ENCODE results near the gene CAPN5. TPM values are rescaled to one million over a fixed set of nuclear protein-coding genes. Genes with fewer than 3 reads are reported as not detected.

The CAPN5 gene
- total and polyA plus RNA-seq, 2 of the 13 experiments (the other 11 are each of a cell fraction or from before 2014, with no cell fraction given), result 0.27 to 1.2 TPM

DNA sequence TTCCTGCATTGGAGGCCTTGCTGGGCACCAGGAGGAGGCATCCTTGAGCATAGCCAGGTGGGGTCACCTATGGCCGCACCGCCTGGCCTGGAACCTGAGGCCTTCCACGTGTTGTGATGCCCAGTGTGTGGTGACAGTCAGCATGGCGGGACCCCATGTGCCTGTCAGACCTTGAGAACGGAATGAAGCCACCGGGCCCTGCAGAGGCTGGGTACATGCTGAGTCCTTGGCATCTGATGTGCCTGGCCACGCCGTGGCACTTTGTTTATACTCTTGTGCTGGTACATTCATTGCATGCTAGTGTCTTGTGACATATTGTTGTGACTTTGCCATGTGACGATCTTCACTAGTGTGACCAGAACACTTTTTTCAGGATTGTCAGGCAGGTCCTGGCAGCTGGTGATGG, 52.8 kb downstream of the CAPN5 start:
- H3K4me3 ChIP-seq (replicated peaks in 1 of 3; ENCODE audit: insufficient read depth in 1 of 3, low read depth in 2 of 3, low read length in 3 of 3), result no peak overlapping the region
- no peaks in the 10 kb centered on the region for H3K9me3 ChIP-seq (ENCODE audit: low read length)
- no peak for DNase-seq (ENCODE audit: low spot score)
- 77% methylated on average over 6 of the region's 9 CpGs for WGBS (ENCODE audit: low lambda C conversion rate)
- in situ Hi-C loops (cut with HindIII; ENCODE audit: extremely low pct_ligation_motif_present, low pct_unique_long_range_greater_than_20kb) (no loop called here), intact Hi-C loops (cut with micrococcal nuclease; ENCODE audit: unreplicated experiment) (no loop called here)
- no peak overlapping the region for H2AFZ ChIP-seq (ENCODE audit: low read length)
- ATAC-seq, result no peak
- no peak overlapping the region for H3K27ac ChIP-seq (ENCODE audit: extremely low read length, insufficient read depth, low read length)
- FAIRE-seq, result no peak
- no TSS peak for BruUV-seq (replicated peaks)
- no peak overlapping the region for H3K4me2 ChIP-seq (ENCODE audit: low read depth, low read length)
- no peaks in the 10 kb centered on the region for H3K4me1 ChIP-seq (ENCODE audit: insufficient read depth, low read length)
- CTCF ChIA-PET (ENCODE audit: low intra/inter-chr PET ratio, low total read pairs), result no interaction called here
- H3K27me3 ChIP-seq (ENCODE audit: control insufficient read depth in 1 of 2, insufficient read depth in 2 of 2, low read length in 2 of 2), result peaks cover 0 to 4% of the 10 kb centered on the region in 2 experiments; a peak in 1 of 5 replicates
- no peak overlapping the region for H3K9ac ChIP-seq (ENCODE audit: insufficient read depth, low read depth, low read length)
- H3K36me3 ChIP-seq (replicated peaks in 1 of 2; ENCODE audit: control insufficient read depth in 1 of 2, insufficient read depth in 2 of 2, low read length in 2 of 2), result no peaks in the 10 kb centered on the region
- no peaks in the 10 kb centered on the region for H3K79me2 ChIP-seq (ENCODE audit: insufficient read depth, low read length)
- POLR2A ChIA-PET, result no interaction called here
- no peaks in the 10 kb centered on the region for H4K20me1 ChIP-seq (ENCODE audit: insufficient read depth, low read length)
- no peak for TF ChIP-seq ZNF143 (CRISPR knock-in tag; IDR thresholded peaks at IDR 0.05)
- TF ChIP-seq, protein P1, sequence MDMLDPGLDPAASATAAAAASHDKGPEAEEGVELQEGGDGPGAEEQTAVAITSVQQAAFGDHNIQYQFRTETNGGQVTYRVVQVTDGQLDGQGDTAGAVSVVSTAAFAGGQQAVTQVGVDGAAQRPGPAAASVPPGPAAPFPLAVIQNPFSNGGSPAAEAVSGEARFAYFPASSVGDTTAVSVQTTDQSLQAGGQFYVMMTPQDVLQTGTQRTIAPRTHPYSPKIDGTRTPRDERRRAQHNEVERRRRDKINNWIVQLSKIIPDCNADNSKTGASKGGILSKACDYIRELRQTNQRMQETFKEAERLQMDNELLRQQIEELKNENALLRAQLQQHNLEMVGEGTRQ (IDR thresholded peaks at IDR 0.05; ENCODE audit: low read depth, low read length), result no peak
- TF ChIP-seq, protein P1 (CRISPR knock-in tag; IDR thresholded peaks at IDR 0.05; ENCODE audit: borderline replicate concordance), result no peak
- no peak for TF ChIP-seq MAFG (CRISPR knock-in tag; IDR thresholded peaks at IDR 0.05)
- TF ChIP-seq PCBP2 (optimal IDR thresholded peaks at IDR 0.05; ENCODE audit: low read depth, low read length, poor library complexity, severe bottlenecking), result no peak
- TF ChIP-seq ZNF792 (CRISPR knock-in tag; IDR thresholded peaks at IDR 0.05), result no peak
- TF ChIP-seq ZMYM4 (CRISPR knock-in tag; IDR thresholded peaks at IDR 0.05), result no peak
- TF ChIP-seq ZFP90 (CRISPR knock-in tag; IDR thresholded peaks at IDR 0.05; ENCODE audit: borderline replicate concordance), result no peak
- TF ChIP-seq NFE2 (CRISPR knock-in tag; IDR thresholded peaks at IDR 0.05), result no peak
- no peak for TF ChIP-seq ZKSCAN5 (CRISPR knock-in tag; IDR thresholded peaks at IDR 0.05)
- TF ChIP-seq, protein P2, sequence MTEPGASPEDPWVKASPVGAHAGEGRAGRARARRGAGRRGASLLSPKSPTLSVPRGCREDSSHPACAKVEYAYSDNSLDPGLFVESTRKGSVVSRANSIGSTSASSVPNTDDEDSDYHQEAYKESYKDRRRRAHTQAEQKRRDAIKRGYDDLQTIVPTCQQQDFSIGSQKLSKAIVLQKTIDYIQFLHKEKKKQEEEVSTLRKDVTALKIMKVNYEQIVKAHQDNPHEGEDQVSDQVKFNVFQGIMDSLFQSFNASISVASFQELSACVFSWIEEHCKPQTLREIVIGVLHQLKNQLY (CRISPR knock-in tag; IDR thresholded peaks at IDR 0.05), result no peak
- TF ChIP-seq NBN (conservative IDR thresholded peaks at IDR 0.05), result no peak
- no peak for TF ChIP-seq ZNF510 (CRISPR knock-in tag; IDR thresholded peaks at IDR 0.05; ENCODE audit: low read depth)
- TF ChIP-seq PCBP1 (IDR thresholded peaks at IDR 0.05; ENCODE audit: borderline replicate concordance, low read depth, low read length), result no peak
- TF ChIP-seq, protein P3, sequence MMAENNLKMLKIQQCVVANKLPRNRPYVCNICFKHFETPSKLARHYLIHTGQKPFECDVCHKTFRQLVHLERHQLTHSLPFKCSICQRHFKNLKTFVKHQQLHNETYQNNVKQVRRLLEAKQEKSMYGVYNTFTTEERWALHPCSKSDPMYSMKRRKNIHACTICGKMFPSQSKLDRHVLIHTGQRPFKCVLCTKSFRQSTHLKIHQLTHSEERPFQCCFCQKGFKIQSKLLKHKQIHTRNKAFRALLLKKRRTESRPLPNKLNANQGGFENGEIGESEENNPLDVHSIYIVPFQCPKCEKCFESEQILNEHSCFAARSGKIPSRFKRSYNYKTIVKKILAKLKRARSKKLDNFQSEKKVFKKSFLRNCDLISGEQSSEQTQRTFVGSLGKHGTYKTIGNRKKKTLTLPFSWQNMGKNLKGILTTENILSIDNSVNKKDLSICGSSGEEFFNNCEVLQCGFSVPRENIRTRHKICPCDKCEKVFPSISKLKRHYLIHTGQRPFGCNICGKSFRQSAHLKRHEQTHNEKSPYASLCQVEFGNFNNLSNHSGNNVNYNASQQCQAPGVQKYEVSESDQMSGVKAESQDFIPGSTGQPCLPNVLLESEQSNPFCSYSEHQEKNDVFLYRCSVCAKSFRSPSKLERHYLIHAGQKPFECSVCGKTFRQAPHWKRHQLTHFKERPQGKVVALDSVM (CRISPR knock-in tag; IDR thresholded peaks at IDR 0.05), result no peak
- TF ChIP-seq, protein P4, sequence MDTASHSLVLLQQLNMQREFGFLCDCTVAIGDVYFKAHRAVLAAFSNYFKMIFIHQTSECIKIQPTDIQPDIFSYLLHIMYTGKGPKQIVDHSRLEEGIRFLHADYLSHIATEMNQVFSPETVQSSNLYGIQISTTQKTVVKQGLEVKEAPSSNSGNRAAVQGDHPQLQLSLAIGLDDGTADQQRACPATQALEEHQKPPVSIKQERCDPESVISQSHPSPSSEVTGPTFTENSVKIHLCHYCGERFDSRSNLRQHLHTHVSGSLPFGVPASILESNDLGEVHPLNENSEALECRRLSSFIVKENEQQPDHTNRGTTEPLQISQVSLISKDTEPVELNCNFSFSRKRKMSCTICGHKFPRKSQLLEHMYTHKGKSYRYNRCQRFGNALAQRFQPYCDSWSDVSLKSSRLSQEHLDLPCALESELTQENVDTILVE (CRISPR knock-in tag; IDR thresholded peaks at IDR 0.05), result no peak
- TF ChIP-seq ZNF251 (CRISPR knock-in tag; IDR thresholded peaks at IDR 0.05), result no peak
- TF ChIP-seq, protein P5, sequence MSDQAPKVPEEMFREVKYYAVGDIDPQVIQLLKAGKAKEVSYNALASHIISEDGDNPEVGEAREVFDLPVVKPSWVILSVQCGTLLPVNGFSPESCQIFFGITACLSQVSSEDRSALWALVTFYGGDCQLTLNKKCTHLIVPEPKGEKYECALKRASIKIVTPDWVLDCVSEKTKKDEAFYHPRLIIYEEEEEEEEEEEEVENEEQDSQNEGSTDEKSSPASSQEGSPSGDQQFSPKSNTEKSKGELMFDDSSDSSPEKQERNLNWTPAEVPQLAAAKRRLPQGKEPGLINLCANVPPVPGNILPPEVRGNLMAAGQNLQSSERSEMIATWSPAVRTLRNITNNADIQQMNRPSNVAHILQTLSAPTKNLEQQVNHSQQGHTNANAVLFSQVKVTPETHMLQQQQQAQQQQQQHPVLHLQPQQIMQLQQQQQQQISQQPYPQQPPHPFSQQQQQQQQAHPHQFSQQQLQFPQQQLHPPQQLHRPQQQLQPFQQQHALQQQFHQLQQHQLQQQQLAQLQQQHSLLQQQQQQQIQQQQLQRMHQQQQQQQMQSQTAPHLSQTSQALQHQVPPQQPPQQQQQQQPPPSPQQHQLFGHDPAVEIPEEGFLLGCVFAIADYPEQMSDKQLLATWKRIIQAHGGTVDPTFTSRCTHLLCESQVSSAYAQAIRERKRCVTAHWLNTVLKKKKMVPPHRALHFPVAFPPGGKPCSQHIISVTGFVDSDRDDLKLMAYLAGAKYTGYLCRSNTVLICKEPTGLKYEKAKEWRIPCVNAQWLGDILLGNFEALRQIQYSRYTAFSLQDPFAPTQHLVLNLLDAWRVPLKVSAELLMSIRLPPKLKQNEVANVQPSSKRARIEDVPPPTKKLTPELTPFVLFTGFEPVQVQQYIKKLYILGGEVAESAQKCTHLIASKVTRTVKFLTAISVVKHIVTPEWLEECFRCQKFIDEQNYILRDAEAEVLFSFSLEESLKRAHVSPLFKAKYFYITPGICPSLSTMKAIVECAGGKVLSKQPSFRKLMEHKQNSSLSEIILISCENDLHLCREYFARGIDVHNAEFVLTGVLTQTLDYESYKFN (CRISPR knock-in tag; conservative IDR thresholded peaks at IDR 0.05), result no peak

Measured in HepG2 (cell line).